Activated CD4-positive, alpha-beta T cell treated with anti-CD3 and anti-CD28 coated beads, Interleukin-2, Interleukin-6, amounts not matched to agents 100 ng/mL and 50 ng/mL, durations not matched to agents 16 hours and 8 hours (primary cell): ENCODE results near the gene PRKG1.
"Not testable (repeated sequence)": the region's sequence is repeated elsewhere in the genome, so short reads cannot be mapped to it uniquely, and the experiment has no call there.

Experiments
- DNase-seq: peaks from one replicate; pipeline ENCODE4 v3.0.0-alpha.2; 2020

The PRKG1 gene

GRCh38 chr10:51233337-51234100 lies 159.2 kb downstream of the PRKG1 start:
- no peak for DNase-seq

- no peak for DNase-seq
Measured at GRCh38 chr10:51235865-51236264, 161.6 kb downstream of the PRKG1 start.

- no peak for DNase-seq
Measured at GRCh38 chr10:51239006-51239405, 164.7 kb downstream of the PRKG1 start.

- no peak for DNase-seq
Measured at GRCh38 chr10:51241461-51241860, 167.2 kb downstream of the PRKG1 start.

GRCh38 chr10:51242393-51242792 lies 168.1 kb downstream of the PRKG1 start:
- DNase-seq = no peak

DNA sequence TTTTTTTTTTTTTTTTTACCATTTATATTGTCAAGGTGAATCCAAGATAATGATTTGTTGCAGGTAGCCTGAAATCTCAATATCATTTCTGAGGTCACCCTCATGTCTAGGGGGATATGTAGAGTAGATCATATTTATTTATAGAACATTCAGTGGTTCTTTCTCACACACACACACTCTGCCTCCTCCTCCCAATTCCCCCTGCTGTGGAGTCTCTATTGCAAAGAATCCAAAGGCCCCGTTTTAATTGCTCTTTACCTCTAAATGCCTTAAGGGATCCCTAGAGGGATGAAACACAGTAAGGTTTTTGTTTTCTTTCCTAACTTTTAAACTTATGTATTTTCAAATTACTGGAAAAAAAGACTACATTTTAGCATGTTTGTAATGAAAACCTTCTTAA lies 170.0 kb downstream of the PRKG1 start:
- no peak for DNase-seq

- DNase-seq = no peak
Measured at GRCh38 chr10:51244748-51245490, 170.6 kb downstream of the PRKG1 start.

DNA sequence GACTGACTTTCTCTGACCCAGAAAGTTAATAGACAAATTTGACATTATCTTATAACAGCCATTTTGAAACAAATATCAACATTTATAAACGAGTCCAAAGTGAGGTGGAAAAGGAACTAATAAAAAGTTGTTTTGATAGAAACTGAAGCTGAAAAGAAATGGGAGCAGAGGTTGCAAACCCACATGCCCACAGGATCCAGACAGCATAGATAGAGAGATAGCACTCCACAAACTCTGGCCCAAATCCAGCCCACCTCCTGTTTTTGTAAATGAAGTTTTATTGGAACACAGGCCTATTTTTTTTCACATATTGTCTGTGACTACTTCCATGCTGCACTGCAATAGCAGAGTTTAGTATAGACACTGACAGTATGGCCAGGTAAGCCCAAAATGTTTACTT lies 171.9 kb downstream of the PRKG1 start:
- DNase-seq = no peak

- no peak for DNase-seq
Measured at GRCh38 chr10:51250278-51250920, 176.1 kb downstream of the PRKG1 start.

DNA sequence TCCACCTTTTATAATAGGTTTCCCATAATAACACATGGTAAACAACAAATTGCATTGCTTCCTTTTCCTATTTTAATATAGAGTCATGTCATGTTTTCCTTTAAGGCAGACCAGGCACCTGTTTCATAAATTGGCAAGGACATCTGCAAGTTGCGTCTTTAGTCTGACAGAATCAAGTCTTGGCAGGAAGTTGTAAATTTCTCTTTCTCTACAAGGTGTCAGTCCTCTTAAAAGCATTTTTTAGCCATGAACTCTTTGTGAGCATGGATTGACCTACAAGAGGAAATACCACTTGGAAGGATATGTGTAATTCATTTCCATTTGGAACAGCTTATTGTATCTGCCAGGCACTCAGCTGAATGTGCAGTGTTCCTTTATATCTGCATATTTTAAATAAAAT lies 176.8 kb downstream of the PRKG1 start:
- DNase-seq = no peak

DNA sequence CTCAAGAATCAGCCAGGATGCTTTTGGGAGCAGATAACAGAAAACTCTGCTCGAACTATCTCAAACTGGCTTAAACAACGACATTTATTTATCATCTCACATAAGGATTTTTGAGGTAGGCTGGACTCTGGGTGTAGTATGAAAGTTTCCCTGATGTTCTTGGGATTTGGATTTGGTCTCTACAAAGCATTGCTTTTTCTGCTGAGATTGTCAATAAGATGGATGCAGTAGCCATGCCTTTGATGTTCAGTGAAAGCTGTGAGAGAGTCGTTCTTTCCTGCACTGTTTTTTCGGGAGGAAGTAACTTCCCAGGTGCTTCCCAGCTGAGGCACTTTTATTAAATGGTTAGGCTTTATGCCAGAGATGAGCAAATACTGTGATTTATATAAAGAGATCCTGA lies 181.1 kb downstream of the PRKG1 start:
- DNase-seq = no peak

- DNase-seq = no peak
Measured at GRCh38 chr10:51257511-51258248, 183.4 kb downstream of the PRKG1 start.

GRCh38 chr10:51260376-51260775 lies 186.1 kb downstream of the PRKG1 start:
- DNase-seq = no peak

GRCh38 chr10:51266496-51266895 lies 192.2 kb downstream of the PRKG1 start:
- DNase-seq = no peak

DNA sequence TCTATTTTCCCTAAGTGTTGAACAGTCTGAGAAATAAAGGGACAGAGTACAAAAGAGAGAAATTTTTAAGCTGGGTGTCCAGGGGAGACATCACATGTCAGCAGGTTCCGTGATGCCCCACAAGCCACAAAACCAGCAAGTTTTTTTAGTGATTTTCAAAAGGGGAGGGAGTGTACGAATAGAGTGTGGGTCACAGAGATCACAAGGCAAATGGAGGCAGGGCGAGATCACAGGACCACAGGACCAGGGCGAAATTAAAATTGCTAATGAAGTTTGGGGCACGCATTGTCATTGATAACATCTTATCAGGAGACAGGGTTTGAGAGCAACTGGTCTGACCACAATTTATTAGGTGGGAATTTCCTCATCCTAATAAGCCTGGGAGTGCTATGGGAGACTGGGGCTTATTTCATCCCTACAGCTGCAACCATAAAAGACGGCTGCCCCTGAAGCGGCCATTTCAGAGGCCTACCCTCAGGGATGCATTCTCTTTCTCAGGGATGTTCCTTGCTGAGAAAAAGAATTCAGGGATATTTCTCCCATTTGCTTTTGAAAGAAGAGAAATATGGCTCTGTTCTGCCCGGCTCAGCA lies 193.8 kb downstream of the PRKG1 start:
- not testable (repeated sequence) for DNase-seq

DNA sequence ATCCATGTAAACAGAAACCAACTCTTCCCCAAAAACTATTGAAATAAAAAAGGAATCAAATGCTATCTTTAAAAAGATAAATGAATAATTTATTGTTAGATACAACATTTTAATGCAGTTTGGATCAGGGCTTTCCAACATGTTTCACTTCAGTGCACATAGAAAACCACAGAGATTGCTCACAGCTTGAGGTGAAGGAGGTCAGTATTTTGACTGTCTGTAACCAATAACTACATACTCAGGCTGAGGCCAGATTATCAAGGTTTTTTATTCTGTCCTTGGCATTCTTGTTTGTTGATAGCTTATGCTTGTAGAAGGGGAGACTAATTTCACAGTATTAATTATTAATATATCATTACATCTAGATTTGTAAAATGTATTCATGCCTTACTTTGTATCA lies 195.5 kb downstream of the PRKG1 start:
- no peak for DNase-seq

DNA sequence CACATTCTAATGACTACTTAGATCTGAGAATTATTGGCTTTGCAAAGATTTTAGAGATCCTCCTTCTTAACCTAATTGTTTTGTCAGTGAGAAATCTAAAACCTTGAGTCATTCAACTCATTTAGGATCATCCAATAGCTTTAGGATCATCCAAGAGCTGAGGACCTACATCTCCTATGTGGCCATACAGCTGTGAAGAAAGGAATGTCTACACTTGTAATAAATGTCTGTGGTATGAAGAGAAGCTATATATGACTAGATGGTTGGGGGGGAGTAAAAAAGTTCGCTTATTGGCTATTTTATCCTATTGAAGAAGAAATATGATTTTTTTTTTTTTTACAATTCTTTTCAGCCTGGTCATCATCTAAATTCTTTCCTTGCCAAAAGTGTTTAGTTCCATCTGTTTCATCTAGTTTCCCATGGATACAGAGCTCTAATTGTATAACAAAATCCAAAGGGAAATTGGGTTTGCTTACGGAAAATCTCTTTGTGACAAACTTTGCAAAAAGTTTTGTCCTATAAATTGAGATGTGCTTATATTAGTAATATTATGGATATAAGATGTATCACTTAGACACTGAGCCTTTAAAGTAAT lies 196.7 kb downstream of the PRKG1 start:
- no peak for DNase-seq

DNA sequence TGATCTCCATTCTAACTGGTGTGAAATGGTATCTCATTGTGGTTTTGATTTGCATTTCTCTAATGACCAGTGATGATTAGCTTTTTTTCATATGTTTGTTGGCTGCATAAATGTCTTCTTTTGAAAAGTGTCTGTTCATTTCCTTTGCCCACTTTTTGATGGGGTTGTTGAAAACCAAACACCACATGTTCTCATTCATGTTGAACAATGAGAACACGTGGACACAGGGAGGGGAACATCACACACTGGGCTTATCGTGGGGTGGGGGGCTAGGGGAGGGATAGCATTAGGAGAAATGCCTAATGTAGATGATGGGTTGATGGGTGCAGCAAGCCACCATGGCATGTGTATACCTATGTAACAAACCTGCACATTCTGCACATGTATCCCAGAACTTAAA lies 197.8 kb downstream of the PRKG1 start:
- not testable (repeated sequence) for DNase-seq

GRCh38 chr10:51272555-51272954 lies 198.3 kb downstream of the PRKG1 start:
- DNase-seq = no peak

- no peak for DNase-seq
Measured at GRCh38 chr10:51273574-51273973, 199.3 kb downstream of the PRKG1 start.

GRCh38 chr10:51276097-51276496 lies 201.8 kb downstream of the PRKG1 start:
- not testable (repeated sequence) for DNase-seq

DNA sequence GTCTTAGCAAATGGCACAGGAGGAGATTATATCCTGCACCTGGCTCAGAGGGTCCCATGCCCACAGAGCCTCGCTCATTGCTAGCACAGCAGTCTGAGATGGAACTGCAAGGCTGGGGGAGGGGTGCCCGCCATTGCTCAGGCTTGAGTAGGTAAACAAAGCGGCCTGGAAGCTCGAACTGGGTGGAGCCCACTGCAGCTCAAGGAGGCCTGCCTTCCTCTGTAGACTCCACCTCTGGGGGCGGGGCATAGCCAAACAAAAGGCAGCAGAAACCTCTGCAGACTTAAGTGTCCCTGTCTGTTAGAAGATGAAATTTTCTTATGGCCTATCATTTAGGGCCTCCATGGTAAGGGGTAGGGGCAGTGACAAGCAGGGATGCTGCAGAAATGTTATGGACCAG lies 207.1 kb downstream of the PRKG1 start:
- not testable (repeated sequence) for DNase-seq
